HepG2 (cell line): ENCODE results near the gene CACNA1H.

Experiments used
- FOXK1 ChIP-seq: sonication (generic); formaldehyde crosslinking; IDR thresholded peaks from 2 replicates; pipeline ENCODE4 v1.4.0; 2020; ENCODE audit warnings: low read depth, missing genetic modification reagents, borderline replicate concordance
- HNRNPUL1 ChIP-seq: fragments of 200-400 bp; formaldehyde crosslinking; IDR thresholded peaks from 2 replicates; pipeline ENCODE4 v1.6.1; 2017; ENCODE audit warnings: low read depth, mild to moderate bottlenecking, low read length, moderate library complexity
- POLR2A ChIP-seq, 2 experiments: IDR thresholded peaks; 2 replicates each; pipeline ENCODE4 v1.6.1; 2011; ENCODE audit warnings: low read depth in 2 of 2, low read length in 2 of 2, mild to moderate bottlenecking in 1 of 2, moderate library complexity in 1 of 2; ENCODE audit not compliant: insufficient read depth in 1 of 2
- POLR2AphosphoS5 ChIP-seq: IDR thresholded peaks from 2 replicates; pipeline ENCODE4 v1.6.1; 2012; ENCODE audit warnings: low read depth, low read length
- TEF ChIP-seq: sonication (generic); formaldehyde crosslinking; IDR thresholded peaks from 2 replicates; pipeline ENCODE4 v1.5.0; 2020; ENCODE audit warnings: missing genetic modification reagents
- ZNF121 ChIP-seq: sonication (generic); formaldehyde crosslinking; IDR thresholded peaks from 2 replicates; pipeline ENCODE4 v1.5.0; 2020; ENCODE audit warnings: mild to moderate bottlenecking, missing genetic modification reagents
- ZNF224 ChIP-seq: sonication (generic); formaldehyde crosslinking; IDR thresholded peaks from 2 replicates; pipeline ENCODE4 v1.5.0; 2020; ENCODE audit warnings: mild to moderate bottlenecking, missing genetic modification reagents
- ZSCAN29 ChIP-seq: sonication (generic); formaldehyde crosslinking; conservative IDR thresholded peaks from 2 replicates; pipeline ENCODE4 v1.4.0; 2020; ENCODE audit warnings: mild to moderate bottlenecking, missing genetic modification reagents

- TF ChIP-seq ZNF121 (CRISPR knock-in tag) (no peak), FOXK1 (CRISPR knock-in tag) (no peak), HNRNPUL1 (no peak), POLR2AphosphoS5 (no peak), ZNF224 (CRISPR knock-in tag) (no peak), POLR2A (IDR thresholded peaks at IDR 0.05; ENCODE audit: insufficient read depth in 1 of 2, low read depth in 2 of 2, low read length in 2 of 2) (no peak), ZSCAN29 (CRISPR knock-in tag) (no peak), TEF (CRISPR knock-in tag) (no peak)
These were observed 53.9 kb downstream of the CACNA1H start for GRCh38 chr16:1206786-1207185.
